Measurements from ENCODE around the gene CYP8B1. TPM values are rescaled to one million over a fixed set of nuclear protein-coding genes. Genes with fewer than 3 reads are reported as not detected.

The CYP8B1 gene
- total and polyA plus RNA-seq, 2 of the 13 experiments (the other 11 are each of a cell fraction or from before 2014, with no cell fraction given): 0.58 to 2.0 TPM

DNA sequence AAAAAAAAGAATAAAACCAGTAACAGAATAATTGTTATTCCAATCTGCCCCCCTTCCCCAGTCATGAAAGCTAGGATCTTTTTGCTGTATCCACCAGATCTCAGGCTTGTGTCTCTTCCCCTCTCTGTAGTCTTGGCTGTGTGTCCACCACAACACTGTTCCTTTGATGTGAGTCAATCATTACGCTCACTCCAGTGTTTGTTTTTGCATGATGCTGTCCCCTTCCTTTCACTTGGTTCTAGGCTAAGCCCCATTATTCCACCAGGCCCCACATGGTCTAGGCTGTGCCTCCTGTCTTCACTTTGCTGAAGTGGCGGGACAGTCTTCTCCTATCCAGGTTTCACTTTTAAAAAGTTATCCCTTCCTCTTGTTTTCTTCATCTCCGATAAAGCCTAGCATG, 52.9 kb downstream of the CYP8B1 start (continued):
- TF ChIP-seq, protein P1, sequence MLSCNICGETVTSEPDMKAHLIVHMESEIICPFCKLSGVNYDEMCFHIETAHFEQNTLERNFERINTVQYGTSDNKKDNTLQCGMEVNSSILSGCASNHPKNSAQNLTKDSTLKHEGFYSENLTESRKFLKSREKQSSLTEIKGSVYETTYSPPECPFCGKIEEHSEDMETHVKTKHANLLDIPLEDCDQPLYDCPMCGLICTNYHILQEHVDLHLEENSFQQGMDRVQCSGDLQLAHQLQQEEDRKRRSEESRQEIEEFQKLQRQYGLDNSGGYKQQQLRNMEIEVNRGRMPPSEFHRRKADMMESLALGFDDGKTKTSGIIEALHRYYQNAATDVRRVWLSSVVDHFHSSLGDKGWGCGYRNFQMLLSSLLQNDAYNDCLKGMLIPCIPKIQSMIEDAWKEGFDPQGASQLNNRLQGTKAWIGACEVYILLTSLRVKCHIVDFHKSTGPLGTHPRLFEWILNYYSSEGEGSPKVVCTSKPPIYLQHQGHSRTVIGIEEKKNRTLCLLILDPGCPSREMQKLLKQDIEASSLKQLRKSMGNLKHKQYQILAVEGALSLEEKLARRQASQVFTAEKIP (CRISPR knock-in tag; IDR thresholded peaks at IDR 0.05; ENCODE audit: borderline replicate concordance): no peak
- TF ChIP-seq GATAD1 (CRISPR knock-in tag; IDR thresholded peaks at IDR 0.05) (0 out of 2 replicates have a peak, but pooled peaks have one; percentile 16), PITX1 (CRISPR knock-in tag; IDR thresholded peaks at IDR 0.05) (no peak), ZNF781 (CRISPR knock-in tag; IDR thresholded peaks at IDR 0.05; ENCODE audit: borderline replicate concordance, not compliant biosample characterization) (no peak), SMARCC2 (IDR thresholded peaks at IDR 0.05) (no peak), PTBP1 (IDR thresholded peaks at IDR 0.05; ENCODE audit: low read depth, low read length, poor library complexity, severe bottlenecking) (no peak), KLF16 (CRISPR knock-in tag; IDR thresholded peaks at IDR 0.05) (peak in 1 of 2 experiments; percentile 23; a peak in 1 of 4 replicates), KDM1A (CRISPR knock-in tag; IDR thresholded peaks at IDR 0.05) (no peak), FIP1L1 (IDR thresholded peaks at IDR 0.05; ENCODE audit: borderline replicate concordance, insufficient read depth, low read depth, low read length) (no peak), TMF1 (CRISPR knock-in tag; IDR thresholded peaks at IDR 0.05; ENCODE audit: low read depth) (no peak), ZNF230 (CRISPR knock-in tag; IDR thresholded peaks at IDR 0.05) (no peak), AGO1 (IDR thresholded peaks at IDR 0.05; ENCODE audit: low read depth, low read length, poor library complexity, severe bottlenecking) (no peak), ZNF652 (CRISPR knock-in tag; IDR thresholded peaks at IDR 0.05; ENCODE audit: borderline replicate concordance, low read depth) (no peak), MXI1 (IDR thresholded peaks at IDR 0.05; ENCODE audit: borderline replicate concordance, low read depth, low read length) (no peak; the same call in 2 of the 3 replicates), FOXK2 (IDR thresholded peaks at IDR 0.05) (no peak), CC2D1A (CRISPR knock-in tag; IDR thresholded peaks at IDR 0.05) (no peak), ZBTB42 (CRISPR knock-in tag; IDR thresholded peaks at IDR 0.05) (no peak), ZFP1 (CRISPR knock-in tag; IDR thresholded peaks at IDR 0.05) (no peak), NCOA5 (CRISPR knock-in tag; IDR thresholded peaks at IDR 0.05) (no peak), SP4 (CRISPR knock-in tag; IDR thresholded peaks at IDR 0.05) (no peak), ETV6 (CRISPR knock-in tag; conservative IDR thresholded peaks at IDR 0.05) (no peak)
- TF ChIP-seq, protein P2, sequence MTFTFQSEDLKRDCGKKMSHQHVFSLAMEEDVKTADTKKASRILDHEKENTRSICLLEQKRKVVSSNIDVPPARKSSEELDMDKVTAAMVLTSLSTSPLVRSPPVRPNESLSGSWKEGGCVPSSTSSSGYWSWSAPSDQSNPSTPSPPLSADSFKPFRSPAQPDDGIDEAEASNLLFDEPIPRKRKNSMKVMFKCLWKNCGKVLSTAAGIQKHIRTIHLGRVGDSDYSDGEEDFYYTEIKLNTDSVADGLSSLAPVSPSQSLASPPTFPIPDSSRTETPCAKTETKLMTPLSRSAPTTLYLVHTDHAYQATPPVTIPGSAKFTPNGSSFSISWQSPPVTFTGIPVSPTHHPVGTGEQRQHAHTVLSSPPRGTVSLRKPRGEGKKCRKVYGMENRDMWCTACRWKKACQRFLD (CRISPR knock-in tag; IDR thresholded peaks at IDR 0.05; ENCODE audit: borderline replicate concordance): no peak
- TF ChIP-seq, protein P3, sequence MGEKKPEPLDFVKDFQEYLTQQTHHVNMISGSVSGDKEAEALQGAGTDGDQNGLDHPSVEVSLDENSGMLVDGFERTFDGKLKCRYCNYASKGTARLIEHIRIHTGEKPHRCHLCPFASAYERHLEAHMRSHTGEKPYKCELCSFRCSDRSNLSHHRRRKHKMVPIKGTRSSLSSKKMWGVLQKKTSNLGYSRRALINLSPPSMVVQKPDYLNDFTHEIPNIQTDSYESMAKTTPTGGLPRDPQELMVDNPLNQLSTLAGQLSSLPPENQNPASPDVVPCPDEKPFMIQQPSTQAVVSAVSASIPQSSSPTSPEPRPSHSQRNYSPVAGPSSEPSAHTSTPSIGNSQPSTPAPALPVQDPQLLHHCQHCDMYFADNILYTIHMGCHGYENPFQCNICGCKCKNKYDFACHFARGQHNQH (CRISPR knock-in tag; IDR thresholded peaks at IDR 0.05): peak; percentile 33; the same call in 1 of the 2 replicates
- TF ChIP-seq, protein P4, sequence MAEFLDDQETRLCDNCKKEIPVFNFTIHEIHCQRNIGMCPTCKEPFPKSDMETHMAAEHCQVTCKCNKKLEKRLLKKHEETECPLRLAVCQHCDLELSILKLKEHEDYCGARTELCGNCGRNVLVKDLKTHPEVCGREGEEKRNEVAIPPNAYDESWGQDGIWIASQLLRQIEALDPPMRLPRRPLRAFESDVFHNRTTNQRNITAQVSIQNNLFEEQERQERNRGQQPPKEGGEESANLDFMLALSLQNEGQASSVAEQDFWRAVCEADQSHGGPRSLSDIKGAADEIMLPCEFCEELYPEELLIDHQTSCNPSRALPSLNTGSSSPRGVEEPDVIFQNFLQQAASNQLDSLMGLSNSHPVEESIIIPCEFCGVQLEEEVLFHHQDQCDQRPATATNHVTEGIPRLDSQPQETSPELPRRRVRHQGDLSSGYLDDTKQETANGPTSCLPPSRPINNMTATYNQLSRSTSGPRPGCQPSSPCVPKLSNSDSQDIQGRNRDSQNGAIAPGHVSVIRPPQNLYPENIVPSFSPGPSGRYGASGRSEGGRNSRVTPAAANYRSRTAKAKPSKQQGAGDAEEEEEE (CRISPR knock-in tag; IDR thresholded peaks at IDR 0.05; ENCODE audit: borderline replicate concordance): no peak
- TF ChIP-seq, protein P5, sequence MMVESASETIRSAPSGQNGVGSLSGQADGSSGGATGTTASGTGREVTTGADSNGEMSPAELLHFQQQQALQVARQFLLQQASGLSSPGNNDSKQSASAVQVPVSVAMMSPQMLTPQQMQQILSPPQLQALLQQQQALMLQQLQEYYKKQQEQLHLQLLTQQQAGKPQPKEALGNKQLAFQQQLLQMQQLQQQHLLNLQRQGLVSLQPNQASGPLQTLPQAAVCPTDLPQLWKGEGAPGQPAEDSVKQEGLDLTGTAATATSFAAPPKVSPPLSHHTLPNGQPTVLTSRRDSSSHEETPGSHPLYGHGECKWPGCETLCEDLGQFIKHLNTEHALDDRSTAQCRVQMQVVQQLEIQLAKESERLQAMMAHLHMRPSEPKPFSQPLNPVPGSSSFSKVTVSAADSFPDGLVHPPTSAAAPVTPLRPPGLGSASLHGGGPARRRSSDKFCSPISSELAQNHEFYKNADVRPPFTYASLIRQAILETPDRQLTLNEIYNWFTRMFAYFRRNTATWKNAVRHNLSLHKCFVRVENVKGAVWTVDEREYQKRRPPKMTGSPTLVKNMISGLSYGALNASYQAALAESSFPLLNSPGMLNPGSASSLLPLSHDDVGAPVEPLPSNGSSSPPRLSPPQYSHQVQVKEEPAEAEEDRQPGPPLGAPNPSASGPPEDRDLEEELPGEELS (CRISPR knock-in tag; IDR thresholded peaks at IDR 0.05): peak; percentile 71

Data from HepG2 (cell line).